ENCODE measurements around the gene GALNT17. TPM values are rescaled to one million over a fixed set of nuclear protein-coding genes. Genes with fewer than 3 reads are reported as not detected.

The GALNT17 gene
- total RNA-seq, 2 experiments from 2014 or later: not detected

DNA sequence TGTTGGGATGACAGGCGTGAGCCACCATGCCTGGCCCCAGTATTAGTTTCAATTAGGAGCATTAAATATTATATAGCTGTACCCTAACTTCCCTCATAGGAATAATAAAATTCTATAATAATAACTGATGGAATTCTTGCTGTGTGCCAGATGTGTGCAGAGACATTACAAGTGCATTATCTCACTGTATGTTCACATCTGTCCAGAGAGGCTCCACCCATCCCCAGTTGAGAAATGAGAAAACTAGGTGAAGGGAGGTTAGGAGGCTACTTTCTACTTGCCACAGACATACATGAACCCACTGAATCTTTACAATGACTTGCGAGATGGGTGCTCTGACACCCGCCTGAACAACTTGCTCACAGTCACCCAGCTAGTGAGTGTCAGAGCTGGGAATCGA lies 3.2 kb downstream of the GALNT17 start:
- H3K27ac Mint-ChIP-seq: no peak overlapping the region
- no peak overlapping the region for H3K4me3 Mint-ChIP-seq
- H3K27me3 Mint-ChIP-seq: peaks cover 17% of the 10 kb centered on the region
- H3K9me3 Mint-ChIP-seq: no peaks in the 10 kb centered on the region
- CTCF ChIA-PET: no interaction called here
- DNase-seq: no peak
- no peaks in the 10 kb centered on the region for H3K4me1 Mint-ChIP-seq (ENCODE audit: low read depth)
- POLR2A ChIA-PET: no interaction called here
- intact Hi-C loops (cut with micrococcal nuclease): no loop called here
- peaks cover 3% of the 10 kb centered on the region for H3K36me3 Mint-ChIP-seq

DNA sequence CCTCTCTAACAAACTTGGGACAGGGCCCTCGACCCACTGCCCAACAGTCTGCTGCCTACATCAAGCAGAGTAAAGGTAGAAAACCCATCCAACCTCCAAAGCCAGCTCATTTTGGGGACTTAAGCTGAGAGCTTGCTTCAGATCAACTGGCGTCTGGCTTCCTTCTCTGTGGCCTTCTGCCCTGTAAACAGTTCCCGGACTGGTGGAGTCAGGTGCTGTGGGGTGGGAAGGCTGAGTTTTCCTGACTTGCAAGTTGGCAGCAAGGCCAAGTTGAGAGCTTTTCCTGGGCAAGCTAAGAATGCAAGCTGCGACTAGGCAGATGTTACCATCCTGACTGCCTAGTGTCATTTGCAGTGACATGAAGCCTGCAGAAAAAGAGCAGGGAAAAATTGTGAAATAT lies 3.7 kb downstream of the GALNT17 start:
- CTCF ChIA-PET: no interaction called here
- no peaks in the 10 kb centered on the region for H3K9me3 Mint-ChIP-seq
- H3K36me3 Mint-ChIP-seq: peaks cover 3% of the 10 kb centered on the region
- no peak for DNase-seq
- H3K4me1 Mint-ChIP-seq (ENCODE audit: low read depth): no peaks in the 10 kb centered on the region
- intact Hi-C loops (cut with micrococcal nuclease): no loop called here
- H3K4me3 Mint-ChIP-seq: no peak overlapping the region
- peaks cover 15% of the 10 kb centered on the region for H3K27me3 Mint-ChIP-seq
- POLR2A ChIA-PET: no interaction called here
- H3K27ac Mint-ChIP-seq: no peak overlapping the region

DNA sequence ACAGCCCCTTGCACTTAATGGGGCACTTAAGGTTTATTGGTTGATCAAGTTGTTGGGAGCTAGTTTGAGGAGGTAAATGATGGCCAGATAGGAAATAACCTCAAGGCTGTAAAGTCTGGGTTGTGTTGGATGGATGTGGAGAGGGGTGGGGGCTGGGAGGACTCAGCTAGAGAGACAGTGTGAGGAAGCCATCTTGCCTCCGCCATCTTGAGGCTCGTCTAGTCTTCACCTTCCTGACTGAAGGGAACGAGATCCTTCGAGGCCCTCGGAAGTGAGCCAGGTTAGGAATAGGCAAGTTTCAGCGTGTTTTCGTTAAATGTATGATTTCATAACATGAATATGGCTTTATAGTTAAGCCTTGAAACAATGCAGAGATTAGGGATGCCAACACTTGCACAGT lies 5.5 kb downstream of the GALNT17 start:
- Mint-ChIP-seq H3K4me3 (no peak overlapping the region), H3K27me3 (peaks cover 8% of the 10 kb centered on the region), H3K4me1 (ENCODE audit: low read depth) (no peaks in the 10 kb centered on the region), H3K36me3 (peaks cover 3% of the 10 kb centered on the region), H3K9me3 (peaks cover 4% of the 10 kb centered on the region), H3K27ac (no peak overlapping the region)
- CTCF ChIA-PET: no interaction called here
- POLR2A ChIA-PET: no interaction called here
- no peak for DNase-seq
- intact Hi-C loops (cut with micrococcal nuclease): no loop called here

DNA sequence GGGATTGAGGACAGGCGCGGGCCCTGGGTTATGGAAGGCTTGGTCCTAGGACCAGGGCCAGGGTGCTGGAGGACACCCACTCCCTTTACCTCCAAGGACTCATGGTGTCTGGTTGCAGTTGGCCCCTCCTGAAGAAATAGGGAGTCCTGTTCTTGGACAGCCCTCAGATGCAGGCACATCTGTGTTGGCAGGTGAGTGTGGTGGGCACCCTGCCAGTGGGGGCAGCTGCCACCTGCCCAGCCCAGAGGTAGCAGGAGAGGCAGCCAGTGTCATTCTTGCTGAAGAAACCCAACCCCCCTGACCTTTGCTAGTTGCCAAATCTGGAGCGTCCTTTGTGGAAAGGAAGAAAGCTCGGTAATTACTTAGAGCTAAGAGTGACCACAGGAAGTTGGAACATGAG lies 8.3 kb downstream of the GALNT17 start:
- no peaks in the 10 kb centered on the region for H3K4me1 Mint-ChIP-seq (ENCODE audit: low read depth)
- ChIA-PET CTCF (no interaction called here), POLR2A (no interaction called here)
- peaks cover 3% of the 10 kb centered on the region for H3K36me3 Mint-ChIP-seq
- peaks cover 10% of the 10 kb centered on the region for H3K9me3 Mint-ChIP-seq
- no peaks in the 10 kb centered on the region for H3K27me3 Mint-ChIP-seq
- no peak for DNase-seq
- intact Hi-C loops (cut with micrococcal nuclease): no loop called here
- H3K4me3 Mint-ChIP-seq: no peak overlapping the region
- no peak overlapping the region for H3K27ac Mint-ChIP-seq

DNA sequence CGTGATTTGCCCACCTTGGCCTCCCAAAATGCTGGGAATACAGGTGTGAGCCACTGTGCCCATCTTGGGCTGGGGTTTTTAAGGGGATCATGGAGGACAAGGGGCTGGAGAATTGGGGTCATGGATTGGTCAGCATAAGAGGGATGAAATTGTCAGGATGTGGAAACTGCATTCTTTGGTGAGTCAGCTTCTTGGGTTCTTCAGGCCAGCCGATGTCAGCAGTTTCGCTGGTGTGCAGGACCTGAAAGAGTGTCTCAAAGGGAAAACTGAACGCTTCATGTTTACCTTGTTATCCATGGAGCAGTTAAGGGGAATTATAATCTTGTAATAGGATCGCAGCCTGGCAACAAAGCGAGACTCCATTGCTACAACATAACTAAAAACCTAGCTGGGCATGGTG lies 13.0 kb downstream of the GALNT17 start:
- no peak for DNase-seq
- H3K36me3 Mint-ChIP-seq: no peaks in the 10 kb centered on the region
- H3K4me1 Mint-ChIP-seq (ENCODE audit: low read depth): no peaks in the 10 kb centered on the region
- POLR2A ChIA-PET: no interaction called here
- H3K4me3 Mint-ChIP-seq: no peak overlapping the region
- intact Hi-C loops (cut with micrococcal nuclease): no loop called here
- peaks cover 20% of the 10 kb centered on the region for H3K9me3 Mint-ChIP-seq
- CTCF ChIA-PET: no interaction called here
- H3K27me3 Mint-ChIP-seq: no peaks in the 10 kb centered on the region
- no peak overlapping the region for H3K27ac Mint-ChIP-seq

DNA sequence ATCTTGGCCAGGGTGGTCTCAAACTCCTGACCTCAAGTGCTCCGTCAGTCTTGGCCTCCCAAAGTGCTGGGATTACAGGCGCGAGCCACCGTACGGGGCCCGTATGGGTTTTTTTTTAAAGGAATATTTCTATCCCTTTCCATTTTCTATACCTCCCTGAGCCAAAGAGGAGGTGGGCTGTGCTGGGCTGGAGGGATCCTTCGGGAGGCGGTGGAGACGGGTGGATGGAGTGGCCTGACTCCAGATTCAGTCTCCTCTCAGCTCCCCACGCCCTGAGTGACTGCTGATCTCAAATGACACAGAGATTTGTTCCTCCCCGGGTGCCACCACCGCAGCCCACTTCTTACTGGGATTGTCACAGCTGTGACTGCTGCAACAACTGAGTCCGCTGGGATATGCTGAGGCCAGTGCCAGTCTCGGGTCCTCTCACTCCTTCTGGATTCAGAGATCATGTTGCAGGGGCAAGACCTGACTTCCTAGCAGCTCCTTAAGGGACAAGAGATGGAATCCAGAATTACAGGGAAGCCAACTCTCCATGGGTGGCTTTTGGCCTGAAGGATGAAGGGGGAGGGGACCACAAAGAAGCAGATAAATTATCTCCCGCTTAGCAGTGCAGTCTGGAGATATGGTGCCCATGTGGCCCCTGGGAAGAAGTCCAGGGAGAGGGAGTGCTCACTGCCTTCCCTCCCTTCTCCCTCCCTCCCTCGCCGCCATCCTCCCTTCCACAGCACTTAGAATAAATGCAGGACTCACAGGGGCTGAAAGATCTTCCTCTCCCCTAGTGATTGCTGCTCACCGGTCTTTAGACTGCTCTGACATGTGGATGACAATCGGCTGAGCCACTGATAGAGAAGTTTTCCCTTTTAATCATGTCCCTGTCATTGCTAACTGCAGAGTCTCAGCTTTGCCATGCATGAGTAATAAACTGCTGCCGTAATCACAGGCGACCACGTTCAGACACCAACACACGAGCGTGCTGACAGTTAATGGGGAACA lies 14.3 kb downstream of the GALNT17 start:
- no peaks in the 10 kb centered on the region for H3K27me3 Mint-ChIP-seq
- no peak overlapping the region for H3K4me3 Mint-ChIP-seq
- H3K9me3 Mint-ChIP-seq: peaks cover 25% of the 10 kb centered on the region
- H3K4me1 Mint-ChIP-seq (ENCODE audit: low read depth): no peaks in the 10 kb centered on the region
- no peak for DNase-seq
- no peak overlapping the region for H3K27ac Mint-ChIP-seq
- intact Hi-C loops (cut with micrococcal nuclease): no loop called here
- ChIA-PET POLR2A (no interaction called here), CTCF (no interaction called here)
- no peaks in the 10 kb centered on the region for H3K36me3 Mint-ChIP-seq

DNA sequence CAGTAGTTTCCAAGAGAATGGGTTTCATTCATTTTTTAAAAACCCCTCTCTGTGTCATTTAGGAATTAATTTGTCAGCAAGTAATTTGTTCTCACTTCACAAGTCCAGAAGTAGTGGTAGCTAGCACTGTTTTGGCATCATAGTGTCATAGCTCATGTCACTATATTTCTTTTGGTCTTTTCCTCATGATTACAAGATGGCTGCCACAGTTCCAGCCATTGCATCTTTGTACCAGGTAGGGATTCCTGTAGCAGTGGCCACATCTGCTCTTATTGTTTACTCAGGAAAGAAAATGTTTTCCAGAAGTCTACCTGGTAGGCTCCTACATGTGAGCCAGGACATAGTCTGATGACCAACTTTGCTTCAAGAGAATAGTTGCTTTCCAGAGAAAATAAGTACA lies 16.2 kb downstream of the GALNT17 start:
- Mint-ChIP-seq H3K4me3 (no peak overlapping the region), H3K36me3 (no peaks in the 10 kb centered on the region), H3K9me3 (peaks cover 21% of the 10 kb centered on the region), H3K4me1 (ENCODE audit: low read depth) (no peaks in the 10 kb centered on the region), H3K27ac (no peak overlapping the region), H3K27me3 (no peaks in the 10 kb centered on the region)
- CTCF ChIA-PET: no interaction called here
- no peak for DNase-seq
- POLR2A ChIA-PET: no interaction called here
- intact Hi-C loops (cut with micrococcal nuclease): no loop called here

DNA sequence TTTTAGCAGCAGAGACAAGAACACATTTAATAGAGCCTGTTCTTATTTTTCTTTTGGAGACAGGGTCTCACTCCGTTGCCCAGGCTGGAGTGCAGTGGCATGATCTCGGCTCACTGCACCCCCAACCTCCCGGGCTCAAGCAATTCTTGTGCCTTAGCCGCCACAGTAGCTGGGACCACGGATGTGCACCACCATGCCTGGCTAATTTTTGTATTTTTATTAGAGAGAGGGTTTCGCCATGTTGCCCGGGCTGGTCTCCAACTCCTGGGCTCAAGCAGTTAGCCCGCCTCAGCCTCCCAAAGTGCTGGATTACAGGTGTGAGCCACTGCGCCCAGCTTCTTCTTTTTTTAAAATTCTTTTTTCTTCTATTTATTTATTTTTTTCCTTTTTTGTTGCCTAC lies 23.3 kb downstream of the GALNT17 start:
- Mint-ChIP-seq H3K9me3 (peaks cover 21% of the 10 kb centered on the region), H3K36me3 (no peaks in the 10 kb centered on the region), H3K27ac (no peak overlapping the region), H3K27me3 (no peaks in the 10 kb centered on the region), H3K4me3 (no peak overlapping the region), H3K4me1 (ENCODE audit: low read depth) (no peaks in the 10 kb centered on the region)
- no peak for DNase-seq
- POLR2A ChIA-PET: no interaction called here
- CTCF ChIA-PET: no interaction called here
- intact Hi-C loops (cut with micrococcal nuclease): no loop called here

DNA sequence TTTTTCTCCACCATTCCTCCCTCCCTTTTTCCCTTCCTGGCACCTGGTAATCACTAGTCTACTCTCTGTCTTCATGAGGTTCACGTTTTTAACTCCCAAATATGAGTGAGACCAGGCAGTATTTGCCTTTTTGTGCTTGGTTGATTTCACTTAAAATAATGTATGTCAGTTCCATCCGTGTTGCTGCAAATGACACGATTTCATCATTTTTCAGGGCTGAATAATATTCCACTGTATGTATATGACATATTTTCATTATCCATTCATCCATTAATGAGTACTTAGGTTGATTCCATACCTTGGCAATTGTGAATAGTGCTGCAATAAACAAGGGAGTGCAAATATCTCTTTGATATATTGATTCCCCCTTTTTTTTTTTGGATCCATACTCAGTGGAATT lies 25.8 kb downstream of the GALNT17 start:
- no peak overlapping the region for H3K4me3 Mint-ChIP-seq
- ChIA-PET CTCF (no interaction called here), POLR2A (no interaction called here)
- H3K27me3 Mint-ChIP-seq: no peaks in the 10 kb centered on the region
- H3K9me3 Mint-ChIP-seq: peaks cover 18% of the 10 kb centered on the region
- no peaks in the 10 kb centered on the region for H3K4me1 Mint-ChIP-seq (ENCODE audit: low read depth)
- H3K36me3 Mint-ChIP-seq: no peaks in the 10 kb centered on the region
- no peak overlapping the region for H3K27ac Mint-ChIP-seq
- intact Hi-C loops (cut with micrococcal nuclease): no loop called here
- no peak for DNase-seq

DNA sequence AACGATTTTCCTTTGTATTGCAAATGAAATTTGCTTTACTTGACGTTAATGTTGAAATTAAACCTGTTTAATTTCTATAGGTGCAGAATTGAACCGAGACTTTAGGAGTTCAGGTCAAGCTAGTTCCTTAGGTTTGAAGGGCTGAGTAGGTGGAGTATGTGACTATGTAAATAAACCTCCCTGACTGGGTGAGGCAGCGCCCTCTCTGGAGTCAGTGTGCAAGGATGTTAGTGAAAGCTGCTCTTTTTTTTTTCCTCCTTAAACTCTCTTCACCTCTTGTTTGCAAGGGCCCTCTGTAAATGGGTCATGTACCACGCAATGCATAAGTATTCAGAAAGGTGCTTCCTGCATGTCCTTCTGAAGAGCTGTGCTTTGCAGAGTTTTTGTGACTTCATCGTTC lies 33.8 kb downstream of the GALNT17 start:
- ChIA-PET CTCF (no interaction called here), POLR2A (no interaction called here)
- intact Hi-C loops (cut with micrococcal nuclease): no loop called here
- Mint-ChIP-seq H3K4me3 (no peak overlapping the region), H3K9me3 (peaks cover 6% of the 10 kb centered on the region), H3K36me3 (no peaks in the 10 kb centered on the region), H3K4me1 (ENCODE audit: low read depth) (no peaks in the 10 kb centered on the region), H3K27ac (no peak overlapping the region), H3K27me3 (no peaks in the 10 kb centered on the region)
- DNase-seq: no peak

DNA sequence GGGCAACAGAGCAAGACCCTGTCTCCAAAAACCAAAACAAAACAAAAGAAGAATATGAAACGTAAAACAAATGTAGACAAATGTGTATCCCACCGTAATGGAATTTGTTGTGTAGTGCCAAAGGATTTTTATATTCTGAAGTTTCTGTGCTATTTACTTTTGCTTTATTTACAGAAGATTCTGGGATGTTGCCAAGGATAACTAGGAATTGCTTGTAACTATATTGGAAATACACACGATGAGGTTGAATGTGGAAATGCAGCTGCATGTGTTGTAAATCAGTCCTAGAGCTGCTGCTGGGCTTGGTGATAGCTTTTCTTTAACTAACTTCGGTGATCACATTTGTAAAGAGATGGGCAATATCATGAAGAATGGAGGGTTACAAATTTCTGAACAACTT lies 39.5 kb downstream of the GALNT17 start:
- POLR2A ChIA-PET: no interaction called here
- Mint-ChIP-seq H3K27ac (no peak overlapping the region), H3K27me3 (no peaks in the 10 kb centered on the region), H3K36me3 (no peaks in the 10 kb centered on the region), H3K4me1 (ENCODE audit: low read depth) (no peaks in the 10 kb centered on the region), H3K9me3 (peaks cover 11% of the 10 kb centered on the region), H3K4me3 (no peak overlapping the region)
- CTCF ChIA-PET: no interaction called here
- DNase-seq: no peak
- intact Hi-C loops (cut with micrococcal nuclease): no loop called here

DNA sequence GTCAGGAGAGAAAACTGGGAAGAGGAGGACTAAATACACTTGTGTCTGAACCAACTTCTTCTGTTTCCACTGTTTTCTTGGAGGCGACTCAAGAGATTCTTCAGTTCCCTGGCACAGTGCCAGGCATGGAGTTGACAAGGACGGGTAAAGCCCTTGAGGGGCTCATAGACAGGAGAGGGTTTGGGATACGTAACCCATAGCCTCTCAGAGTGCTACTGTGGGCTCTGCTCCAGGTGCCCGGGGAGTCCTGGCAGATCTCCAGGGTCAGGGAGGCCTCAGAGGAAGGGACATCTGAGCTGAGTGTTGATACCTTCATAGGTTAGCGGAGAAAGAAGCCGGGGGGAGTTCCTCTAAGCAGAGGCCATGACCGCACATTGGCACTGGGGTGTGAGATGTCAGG lies 42.0 kb downstream of the GALNT17 start:
- H3K27me3 Mint-ChIP-seq: no peaks in the 10 kb centered on the region

DNA sequence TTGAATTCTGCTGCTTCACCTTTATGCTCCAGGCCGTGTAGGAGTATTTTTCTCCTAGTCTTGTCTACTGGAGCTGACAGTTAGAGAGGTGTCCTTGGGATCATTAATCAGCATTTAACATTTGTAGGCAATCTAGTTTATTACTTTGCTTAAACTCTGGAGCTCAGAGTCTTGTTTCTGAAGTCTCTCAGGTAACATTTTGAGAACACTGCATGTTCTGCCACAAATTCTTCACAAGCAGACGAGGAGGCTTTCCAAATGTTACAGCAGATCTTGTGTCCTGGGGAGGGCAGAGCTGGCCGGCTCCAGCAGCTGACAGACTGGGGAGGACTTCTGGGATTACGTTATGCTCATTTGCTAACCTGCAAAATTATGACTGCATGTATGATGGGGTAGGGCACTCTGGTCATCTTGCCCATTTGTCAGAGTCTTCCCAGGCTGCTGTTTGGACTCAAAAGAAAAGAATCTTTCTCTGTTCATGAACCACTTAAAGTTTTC lies 50.5 kb downstream of the GALNT17 start:
- Mint-ChIP-seq H3K4me1 (ENCODE audit: low read depth) (no peaks in the 10 kb centered on the region), H3K9me3 (peaks cover 13% of the 10 kb centered on the region), H3K36me3 (no peaks in the 10 kb centered on the region), H3K27ac (no peak overlapping the region), H3K27me3 (no peaks in the 10 kb centered on the region), H3K4me3 (no peak overlapping the region)
- intact Hi-C loops (cut with micrococcal nuclease): no loop called here
- no peak for DNase-seq
- ChIA-PET CTCF (no interaction called here), POLR2A (no interaction called here)

More for the DNA sequence above, 42.0 kb downstream of the GALNT17 start:
- intact Hi-C loops (cut with micrococcal nuclease): no loop called here
- no peak overlapping the region for H3K4me3 Mint-ChIP-seq
- H3K27ac Mint-ChIP-seq: no peak overlapping the region
- peaks cover 15% of the 10 kb centered on the region for H3K9me3 Mint-ChIP-seq
- no peak for DNase-seq
- POLR2A ChIA-PET: no interaction called here
- no peaks in the 10 kb centered on the region for H3K4me1 Mint-ChIP-seq (ENCODE audit: low read depth)
- no peaks in the 10 kb centered on the region for H3K36me3 Mint-ChIP-seq
- CTCF ChIA-PET: no interaction called here
